C4-2B (cell line): Measurements from ENCODE around the gene CCDC78.

Experiments used
- H3K27ac ChIP-seq: fragments of 450-650 bp; 2 replicates; pipeline ENCODE4 v1.5.1; 2017
- CTCF ChIP-seq: fragments of 450-650 bp; conservative IDR thresholded peaks from 2 replicates; pipeline ENCODE4 v1.5.1; 2017; ENCODE audit warnings: mild to moderate bottlenecking
- ZFX ChIP-seq: fragments of 450-650 bp; IDR thresholded peaks from 2 replicates; pipeline ENCODE4 v1.6.1; 2017

CCDC78 gene

GRCh38 chr16:769184-769784 lies 43.0 kb upstream of the CCDC78 start:
- TF ChIP-seq ZFX, result no peak
- TF ChIP-seq CTCF, result no peak
- no peak overlapping the region for H3K27ac ChIP-seq

GRCh38 chr16:768428-768827 lies 42.2 kb upstream of the CCDC78 start:
- TF ChIP-seq CTCF (no peak), ZFX (no peak)
- H3K27ac ChIP-seq, result no peak overlapping the region

GRCh38 chr16:767743-768235 lies 41.5 kb upstream of the CCDC78 start:
- no peak overlapping the region for H3K27ac ChIP-seq
- no peak for TF ChIP-seq ZFX
- no peak for TF ChIP-seq CTCF

- no peak for TF ChIP-seq CTCF
- TF ChIP-seq ZFX, result no peak
- H3K27ac ChIP-seq, result no peak overlapping the region
These were observed 40.8 kb upstream of the CCDC78 start for GRCh38 chr16:766820-767640.

- TF ChIP-seq CTCF (no peak), ZFX (no peak)
- no peak overlapping the region for H3K27ac ChIP-seq
These were observed 40.0 kb upstream of the CCDC78 start for GRCh38 chr16:766008-766819.

GRCh38 chr16:765488-765865 lies 39.2 kb upstream of the CCDC78 start:
- H3K27ac ChIP-seq, result no peak overlapping the region
- no peak for TF ChIP-seq CTCF
- no peak for TF ChIP-seq ZFX
